Natural killer cell (primary cell): ENCODE measurements around the gene TAF11L11. TPM values are rescaled to one million over a fixed set of nuclear protein-coding genes. Genes with fewer than 3 reads are reported as not detected.
"Not testable (repeated sequence)": the region's sequence is repeated elsewhere in the genome, so short reads cannot be mapped to it uniquely, and the experiment has no call there.

ENCODE experiments used
- ATAC-seq, 3 donors: fragments of 150-1000 bp in 2 of 3; fragments of 200-7000 bp in 1 of 3; cut with Tn5 transposase; 1 replicate in 1 of 3; 2 replicates in 2 of 3; pipeline ENCODE4 v1.10.0; 2021; ENCODE audit warnings: mild to moderate bottlenecking in 2 of 3, moderate library complexity in 2 of 3
- DNase-seq, 2 donors: peaks; one replicate each; pipeline versions ENCODE4 v3.0.0 to v3.0.0-alpha.2; 2013 to 2021; ENCODE audit warnings: mixed read lengths in 1 of 2
- H3K27ac ChIP-seq: one replicate; pipeline ENCODE4 v1.5.1; 2013; ENCODE audit warnings: mild to moderate bottlenecking, low read length
- H3K27me3 ChIP-seq: one replicate; pipeline ENCODE4 v1.6.1; 2013; ENCODE audit warnings: low read length; ENCODE audit not compliant: control insufficient read depth, insufficient read depth
- H3K36me3 ChIP-seq: one replicate; pipeline ENCODE4 v1.6.1; 2013; ENCODE audit warnings: low read length; ENCODE audit not compliant: control insufficient read depth, insufficient read depth
- H3K4me1 ChIP-seq: one replicate; pipeline ENCODE4 v1.6.1; 2013; ENCODE audit warnings: low read length; ENCODE audit not compliant: control insufficient read depth, insufficient read depth
- H3K4me3 ChIP-seq: one replicate; pipeline ENCODE4 v1.5.1; 2013; ENCODE audit warnings: low read length
- H3K9me3 ChIP-seq: one replicate; pipeline ENCODE4 v1.6.1; 2013; ENCODE audit warnings: low read length; ENCODE audit not compliant: control insufficient read depth, insufficient read depth
- H3K27ac Mint-ChIP-seq, 2 donors: one replicate each; pipeline ENCODE4 v1.8.0; 2022; ENCODE audit warnings: mild to moderate bottlenecking in 2 of 2, mixed read lengths in 2 of 2, moderate library complexity in 1 of 2
- H3K27me3 Mint-ChIP-seq, 2 donors: one replicate each; pipeline ENCODE4 v1.8.0; 2022; ENCODE audit warnings: low read depth in 2 of 2, mixed read lengths in 2 of 2
- H3K36me3 Mint-ChIP-seq: one replicate; pipeline ENCODE4 v1.8.0; 2022; ENCODE audit warnings: mixed read lengths
- H3K4me1 Mint-ChIP-seq, 2 donors: one replicate each; pipeline ENCODE4 v1.8.0; 2022; ENCODE audit warnings: mixed read lengths in 2 of 2
- H3K4me3 Mint-ChIP-seq: one replicate; pipeline ENCODE4 v1.8.0; 2022; ENCODE audit warnings: mild to moderate bottlenecking, moderate library complexity, mixed read lengths
- H3K9me3 Mint-ChIP-seq, 2 donors: one replicate each; pipeline ENCODE4 v1.8.0; 2022; ENCODE audit warnings: mixed read lengths in 2 of 2
- CTCF ChIP-seq: fragments of 200-600 bp; IDR thresholded peaks from one replicate; pipeline ENCODE4 v1.8.0; 2022; ENCODE audit warnings: antibody characterized with exemption
- WGBS: methylation state at CpG from one replicate; pipeline ENCODE4 v1.1.7; 2013; ENCODE audit warnings: missing lambda C conversion rate; ENCODE audit not compliant: insufficient coverage; 5-methylcytosine and 5-hydroxymethylcytosine counted together
- intact Hi-C: fragments of 100-400 bp; cut with micrococcal nuclease; formaldehyde crosslinking; loops from one replicate; pipeline ENCODE4 v1.14.2; 2022
- total RNA-seq, 4 donors: library from RNA; stranded (reverse); fragments of 120-200 nt in 1 of 4; gene quantifications; one replicate each; pipeline versions ENCODE4 v1.2.3 to v1.2.4, GENCODE V29; 2013 to 2022

TAF11L11 gene
- total RNA-seq, 3 donors from 2014 or later (not counting 1 experiment from before 2014, with no cell fraction given): not detected

GRCh38 chr5:17625686-17626085 lies 21.7 kb downstream of the TAF11L11 start:
- TF ChIP-seq CTCF: no peak
- 93% methylated on average over 11 of the region's 11 CpGs for WGBS
- Mint-ChIP-seq H3K27ac (no peak overlapping the region), H3K4me3 (no peak overlapping the region), H3K27me3 (no peaks in the 10 kb centered on the region), H3K36me3 (no peaks in the 10 kb centered on the region), H3K9me3 (peaks cover 9 to 14% of the 10 kb centered on the region in 2 donors), H3K4me1 (no peaks in the 10 kb centered on the region)
- ATAC-seq (no peak), DNase-seq (no peak)
- Histone ChIP-seq H3K27me3 (no peaks in the 10 kb centered on the region), H3K27ac (no peak overlapping the region), H3K36me3 (no peaks in the 10 kb centered on the region), H3K4me1 (no peaks in the 10 kb centered on the region), H3K4me3 (no peak overlapping the region), H3K9me3 (peaks cover 4% of the 10 kb centered on the region)
- intact Hi-C loops: no loop called here

- H3K4me3 ChIP-seq, intact Hi-C loops, H3K4me1 Mint-ChIP-seq, H3K9me3 ChIP-seq, H3K27me3 Mint-ChIP-seq, ATAC-seq, H3K9me3 Mint-ChIP-seq, H3K36me3 Mint-ChIP-seq, H3K27me3 ChIP-seq, H3K27ac Mint-ChIP-seq, H3K36me3 ChIP-seq, H3K4me1 ChIP-seq, H3K27ac ChIP-seq, DNase-seq, H3K4me3 Mint-ChIP-seq: not testable (repeated sequence)
- WGBS: 100% methylated on average over 2 of the region's 12 CpGs
These were observed 27.8 kb downstream of the TAF11L11 start, which contains the start of gene TAF11L13 for GRCh38 chr5:17631788-17632187. TSS of gene TAF11L13 (plus strand) at chr5:17632088.

- no peak within 1 kb of the TSS for H3K4me3 Mint-ChIP-seq
- no peak for DNase-seq
- H3K36me3 Mint-ChIP-seq: peaks cover 7% of the 10 kb centered on the region
- Histone ChIP-seq H3K4me3 (no peak within 1 kb of the TSS), H3K27ac (no peak within 1 kb of the TSS), H3K36me3 (no peaks in the 10 kb centered on the region), H3K27me3 (no peaks in the 10 kb centered on the region), H3K4me1 (no peaks in the 10 kb centered on the region), H3K9me3 (no peaks in the 10 kb centered on the region)
- no peaks in the 10 kb centered on the region for H3K4me1 Mint-ChIP-seq
- 87% methylated on average over 5 of the region's 5 CpGs for WGBS
- intact Hi-C loops: no loop called here
- H3K27me3 Mint-ChIP-seq: no peaks in the 10 kb centered on the region
- peaks cover 6 to 8% of the 10 kb centered on the region in 2 donors for H3K9me3 Mint-ChIP-seq
- H3K27ac Mint-ChIP-seq: no peak within 1 kb of the TSS
- no peak for ATAC-seq
- no peak for TF ChIP-seq CTCF
These were observed 30.2 kb downstream of the TAF11L11 start, which contains the start of gene TAF11L14 for GRCh38 chr5:17634160-17634559. TSS of gene TAF11L14 (plus strand) at chr5:17634460.

GRCh38 chr5:17649232-17649631 lies 45.2 kb downstream of the TAF11L11 start:
- H3K4me3 Mint-ChIP-seq, H3K36me3 ChIP-seq, H3K4me1 ChIP-seq, ATAC-seq, DNase-seq, H3K9me3 ChIP-seq, H3K27ac Mint-ChIP-seq, H3K27ac ChIP-seq, H3K4me3 ChIP-seq, intact Hi-C loops, H3K27me3 Mint-ChIP-seq, H3K27me3 ChIP-seq, H3K4me1 Mint-ChIP-seq: not testable (repeated sequence)
- Mint-ChIP-seq H3K9me3 (peaks cover 9 to 27% of the 10 kb centered on the region in 2 donors), H3K36me3 (peaks cover 13% of the 10 kb centered on the region)
- WGBS: 96% methylated on average over 8 of the region's 10 CpGs

- ATAC-seq, H3K4me3 Mint-ChIP-seq, H3K4me1 Mint-ChIP-seq, H3K27ac ChIP-seq, intact Hi-C loops, H3K27ac Mint-ChIP-seq, H3K36me3 ChIP-seq, H3K9me3 ChIP-seq, H3K27me3 Mint-ChIP-seq, H3K4me1 ChIP-seq, H3K4me3 ChIP-seq, H3K9me3 Mint-ChIP-seq, H3K27me3 ChIP-seq, DNase-seq: not testable (repeated sequence)
- 97% methylated on average over 32 of the region's 32 CpGs for WGBS
- H3K36me3 Mint-ChIP-seq: peaks cover 19% of the 10 kb centered on the region
These were observed 51.3 kb downstream of the TAF11L11 start for GRCh38 chr5:17655201-17655759.
